Activated naive CD8-positive, alpha-beta T cell treated with anti-CD3 and anti-CD28 coated beads for 36 hours (primary cell): ENCODE data around the gene FOSL1. TPM values are rescaled to one million over a fixed set of nuclear protein-coding genes. Genes with fewer than 3 reads are reported as not detected.

ENCODE experiments used
- DNase-seq: peaks from one replicate; pipeline ENCODE4 v3.0.0; 2021
- H3K27ac Mint-ChIP-seq: one replicate; pipeline ENCODE4 v1.8.0; 2022; ENCODE audit warnings: mild to moderate bottlenecking, moderate library complexity, mixed read lengths
- H3K27me3 Mint-ChIP-seq: one replicate; pipeline ENCODE4 v1.8.0; 2022; ENCODE audit warnings: mild to moderate bottlenecking, mixed read lengths
- H3K36me3 Mint-ChIP-seq: one replicate; pipeline ENCODE4 v1.8.0; 2021; ENCODE audit warnings: mild to moderate bottlenecking, mixed read lengths
- H3K4me1 Mint-ChIP-seq: one replicate; pipeline ENCODE4 v1.8.0; 2021; ENCODE audit warnings: mixed read lengths
- H3K4me3 Mint-ChIP-seq: one replicate; pipeline ENCODE4 v1.8.0; 2022; ENCODE audit warnings: mild to moderate bottlenecking, moderate library complexity, mixed read lengths
- H3K9me3 Mint-ChIP-seq: one replicate; pipeline ENCODE4 v1.8.0; 2022; ENCODE audit warnings: mixed read lengths
- total RNA-seq, 2 experiments: library from RNA; stranded (reverse); gene quantifications; one replicate each; pipeline ENCODE4 v1.2.3, GENCODE V29; 2021

FOSL1 gene
- total RNA-seq, 2 experiments from 2014 or later = 15.8 to 16.0 TPM

- no peaks in the 10 kb centered on the region for H3K36me3 Mint-ChIP-seq
- DNase-seq = no peak
- H3K27ac Mint-ChIP-seq = no peak overlapping the region
- no peak overlapping the region for H3K4me3 Mint-ChIP-seq
- H3K27me3 Mint-ChIP-seq = no peaks in the 10 kb centered on the region
- H3K9me3 Mint-ChIP-seq = no peaks in the 10 kb centered on the region
- H3K4me1 Mint-ChIP-seq = peaks cover 20% of the 10 kb centered on the region
These were observed 15.1 kb upstream of the FOSL1 start for GRCh38 chr11:65915101-65915820.

GRCh38 chr11:65912845-65913244, 12.7 kb upstream of the FOSL1 start:
- Mint-ChIP-seq H3K36me3 (no peaks in the 10 kb centered on the region), H3K9me3 (no peaks in the 10 kb centered on the region), H3K27ac (no peak overlapping the region), H3K4me1 (peaks cover 25% of the 10 kb centered on the region), H3K4me3 (no peak overlapping the region), H3K27me3 (peaks cover 3% of the 10 kb centered on the region)
- DNase-seq = no peak

DNA sequence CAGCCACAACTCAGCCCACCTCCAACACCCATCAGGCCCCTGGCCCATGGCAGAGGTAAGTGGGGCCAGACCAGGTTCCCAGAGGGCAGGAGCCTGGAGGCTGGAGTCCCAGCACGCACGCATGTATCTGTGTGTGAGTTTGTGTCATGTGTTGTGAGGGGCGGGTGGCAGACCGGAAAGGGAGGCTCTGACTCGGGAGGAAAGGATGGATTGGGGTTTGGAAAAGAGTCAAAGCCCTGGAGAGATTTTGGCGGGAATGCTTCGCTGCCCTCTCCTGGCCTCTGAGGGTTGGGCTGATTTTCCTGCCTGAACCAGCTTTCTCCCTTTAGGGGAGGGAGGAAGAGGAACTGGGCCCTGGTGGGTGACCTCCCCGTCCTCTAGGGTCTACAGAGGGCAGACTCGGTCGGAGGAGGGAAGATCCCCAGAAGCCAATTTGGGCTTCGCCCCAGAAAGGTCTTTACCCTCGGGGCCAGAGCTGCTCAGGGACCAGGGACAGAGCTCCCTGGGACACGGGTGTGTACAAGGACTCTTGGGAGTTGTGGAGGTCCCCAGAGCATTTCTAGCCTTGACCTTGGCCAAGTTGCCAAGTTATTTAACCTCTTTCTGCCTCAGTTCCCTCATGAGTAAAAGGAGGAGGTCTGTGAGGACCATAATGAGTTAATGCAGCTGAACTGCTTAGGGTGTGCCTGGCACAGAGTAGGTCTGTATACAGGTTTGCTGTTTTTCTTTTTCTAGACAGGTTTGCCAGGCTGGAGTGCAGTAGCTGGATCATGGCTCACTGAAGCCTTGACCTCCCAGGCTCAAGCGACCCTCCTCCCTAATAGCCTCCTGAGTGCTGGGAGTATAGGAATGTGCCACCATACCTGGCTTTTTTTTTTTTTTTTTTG, 11.7 kb upstream of the FOSL1 start:
- peaks cover 3% of the 10 kb centered on the region for H3K27me3 Mint-ChIP-seq
- no peak for DNase-seq
- no peak overlapping the region for H3K27ac Mint-ChIP-seq
- no peaks in the 10 kb centered on the region for H3K9me3 Mint-ChIP-seq
- H3K4me1 Mint-ChIP-seq = peaks cover 20% of the 10 kb centered on the region
- no peaks in the 10 kb centered on the region for H3K36me3 Mint-ChIP-seq
- H3K4me3 Mint-ChIP-seq = no peak overlapping the region

DNA sequence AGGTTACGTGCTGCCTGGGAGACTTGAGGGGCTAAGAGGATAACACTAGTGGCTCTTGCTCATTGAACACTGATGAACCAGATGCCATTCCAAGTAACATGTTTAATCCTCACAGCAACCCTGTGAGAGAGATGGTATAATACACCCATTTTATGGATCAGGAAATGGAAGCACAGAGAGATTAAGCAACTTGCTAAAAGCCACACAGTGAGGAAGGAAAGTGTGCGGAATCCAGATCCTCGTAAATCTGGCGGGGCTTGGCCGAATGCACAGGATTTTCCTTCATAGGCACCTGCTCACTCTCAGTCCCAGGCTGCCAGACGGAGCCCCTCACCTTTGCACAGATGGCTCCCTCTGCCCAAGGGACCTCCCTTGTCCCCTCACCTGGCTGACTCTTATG, 7.7 kb upstream of the FOSL1 start:
- Mint-ChIP-seq H3K27ac (no peak overlapping the region), H3K9me3 (no peaks in the 10 kb centered on the region), H3K4me3 (no peak overlapping the region), H3K4me1 (peaks cover 5% of the 10 kb centered on the region), H3K36me3 (no peaks in the 10 kb centered on the region), H3K27me3 (peaks cover 7% of the 10 kb centered on the region)
- DNase-seq = no peak

- no peak for DNase-seq
- Mint-ChIP-seq H3K27me3 (peaks cover 10% of the 10 kb centered on the region), H3K4me1 (peaks cover 5% of the 10 kb centered on the region), H3K36me3 (no peaks in the 10 kb centered on the region), H3K9me3 (no peaks in the 10 kb centered on the region), H3K4me3 (no peak overlapping the region), H3K27ac (no peak overlapping the region)
These were observed 6.4 kb upstream of the FOSL1 start for GRCh38 chr11:65906602-65907001.

DNA sequence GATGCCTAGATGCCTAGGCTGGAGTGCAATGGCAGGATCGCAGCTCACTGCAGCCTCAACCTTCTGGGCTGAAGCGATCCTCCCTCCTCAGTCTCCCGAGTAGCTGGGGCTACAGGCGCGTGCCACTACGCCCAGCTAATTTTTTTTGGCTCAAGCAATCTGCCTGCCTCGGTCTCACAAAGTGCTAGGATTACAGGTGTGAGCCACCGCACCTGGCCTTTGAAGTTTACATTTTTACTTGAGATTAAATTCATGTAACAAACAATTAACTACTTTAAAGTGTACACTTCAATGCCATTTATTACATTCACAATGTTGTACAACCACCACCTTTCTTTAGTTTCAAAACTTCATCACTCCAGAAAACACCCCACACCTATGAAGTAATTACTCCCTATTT, 3.5 kb upstream of the FOSL1 start:
- no peak for DNase-seq
- Mint-ChIP-seq H3K9me3 (no peaks in the 10 kb centered on the region), H3K36me3 (peaks cover 3% of the 10 kb centered on the region), H3K27ac (no peak overlapping the region), H3K4me3 (no peak overlapping the region), H3K27me3 (peaks cover 10% of the 10 kb centered on the region), H3K4me1 (peaks cover 2% of the 10 kb centered on the region)

DNA sequence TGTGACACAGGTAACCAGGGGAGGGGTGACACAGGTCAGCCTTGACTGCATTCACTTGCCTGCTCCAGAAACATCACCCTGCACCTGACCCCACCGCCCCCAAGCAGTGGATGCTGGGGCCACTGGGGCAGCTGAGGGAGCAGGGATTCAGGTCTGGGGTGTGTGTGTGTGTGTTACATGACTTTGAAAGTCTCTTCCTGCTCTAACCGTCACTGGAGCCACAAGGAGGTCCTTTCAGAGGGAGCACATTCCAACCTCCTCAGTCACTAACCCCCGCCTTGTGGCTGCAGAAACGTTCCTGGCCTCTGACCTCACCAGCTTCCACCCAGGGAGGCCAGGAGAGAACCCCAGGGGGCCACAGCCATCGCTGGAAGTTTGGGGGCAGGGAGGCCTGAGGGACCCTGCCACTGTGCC, 2.9 kb upstream of the FOSL1 start:
- Mint-ChIP-seq H3K4me3 (no peak overlapping the region), H3K27me3 (peaks cover 7% of the 10 kb centered on the region), H3K4me1 (peaks cover 2% of the 10 kb centered on the region), H3K9me3 (no peaks in the 10 kb centered on the region), H3K36me3 (peaks cover 5% of the 10 kb centered on the region), H3K27ac (no peak overlapping the region)
- DNase-seq = no peak

- Mint-ChIP-seq H3K36me3 (peaks cover 13% of the 10 kb centered on the region), H3K9me3 (no peaks in the 10 kb centered on the region), H3K27me3 (peaks cover 3% of the 10 kb centered on the region), H3K27ac (no peak overlapping the region), H3K4me3 (no peak overlapping the region), H3K4me1 (peaks cover 19% of the 10 kb centered on the region)
- DNase-seq = no peak
These were observed 652 bp upstream of the FOSL1 start for GRCh38 chr11:65900899-65901180.

DNA sequence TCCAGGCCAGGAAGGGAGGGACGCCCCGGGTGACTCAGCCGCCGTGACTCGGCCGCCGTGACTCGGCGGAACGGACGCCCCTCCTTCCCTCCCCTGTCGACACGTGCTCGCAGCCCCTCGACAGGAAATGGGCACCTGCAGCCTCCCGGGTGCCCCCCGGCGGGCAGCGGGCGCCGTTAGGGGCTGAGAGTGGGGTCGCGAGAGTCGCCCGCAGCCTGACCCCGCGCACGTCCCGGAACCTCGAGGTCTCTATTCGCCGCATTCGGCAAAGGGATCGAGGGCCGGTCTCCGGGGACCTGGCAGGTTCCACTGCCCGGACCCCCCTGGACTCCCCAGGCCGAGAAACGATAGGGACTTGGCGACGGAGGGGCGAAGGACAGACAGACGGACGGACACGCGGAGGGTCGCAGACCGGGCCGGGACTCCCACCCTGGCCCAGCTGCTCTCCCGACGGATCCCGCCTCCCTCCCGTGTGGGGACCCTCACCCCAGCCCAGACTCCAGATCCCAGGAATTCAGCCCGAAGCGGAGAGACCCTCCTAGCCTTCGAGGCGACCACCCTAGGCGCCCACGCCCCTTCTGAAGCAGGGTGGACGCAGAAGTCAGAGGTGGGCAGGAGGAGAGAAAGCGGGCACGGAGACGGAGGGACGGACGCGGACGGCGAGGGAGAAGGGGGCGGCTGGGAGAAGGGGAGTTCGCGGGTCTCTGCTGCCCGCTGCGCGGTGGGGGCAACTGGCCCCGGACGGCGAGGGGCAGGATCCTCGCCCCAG, 648 bp downstream of the FOSL1 start:
- H3K27ac Mint-ChIP-seq = peak overlapping the region; percentile 89
- peaks cover 27% of the 10 kb centered on the region for H3K4me1 Mint-ChIP-seq
- peak overlapping the region; percentile 94 for H3K4me3 Mint-ChIP-seq
- peak; percentile 86 for DNase-seq
- H3K36me3 Mint-ChIP-seq = peaks cover 22% of the 10 kb centered on the region
- H3K9me3 Mint-ChIP-seq = no peaks in the 10 kb centered on the region
- H3K27me3 Mint-ChIP-seq = peaks cover 3% of the 10 kb centered on the region

DNA sequence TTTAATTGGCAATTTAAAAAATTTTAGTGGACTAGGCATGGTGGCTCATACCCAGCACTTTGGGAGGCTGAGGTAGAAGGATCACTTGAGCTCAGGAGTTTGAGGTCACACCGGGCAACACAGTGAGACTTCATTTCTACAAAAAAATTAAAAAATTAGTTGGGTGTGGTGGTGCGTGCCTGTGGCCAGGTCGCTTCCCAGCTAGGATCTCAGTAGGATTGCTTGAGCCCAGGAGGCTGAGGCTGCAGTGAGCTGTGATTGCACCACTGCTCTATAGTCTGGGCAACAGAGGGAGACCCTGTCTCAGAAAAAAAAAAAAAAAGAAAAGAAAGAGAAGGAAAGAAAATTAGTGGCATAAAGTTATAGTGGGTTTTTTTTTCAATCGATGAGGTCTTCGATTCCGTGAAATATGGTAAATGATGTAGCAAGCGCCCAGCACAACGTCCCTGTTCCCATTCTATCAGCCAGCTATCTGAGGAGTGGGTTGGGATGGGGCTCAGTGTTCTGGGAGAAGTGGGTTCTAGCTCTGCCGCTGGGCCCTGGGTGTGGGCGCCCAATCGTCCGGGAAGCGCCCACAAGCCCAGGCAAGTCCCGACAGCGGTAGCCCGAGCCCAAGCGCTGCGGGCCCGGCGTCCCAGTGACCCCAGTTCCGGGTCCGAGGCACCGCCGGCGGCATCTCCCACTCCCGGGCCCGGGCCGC, 1.4 kb downstream of the FOSL1 start:
- Mint-ChIP-seq H3K27ac (peak overlapping the region; percentile 91), H3K27me3 (peaks cover 3% of the 10 kb centered on the region), H3K4me1 (peaks cover 32% of the 10 kb centered on the region)

GRCh38 chr11:65897020-65897471, 3.1 kb downstream of the FOSL1 start:
- Mint-ChIP-seq H3K4me3 (no peak overlapping the region), H3K4me1 (peaks cover 47% of the 10 kb centered on the region), H3K27me3 (peaks cover 6% of the 10 kb centered on the region), H3K9me3 (no peaks in the 10 kb centered on the region), H3K27ac (no peak overlapping the region), H3K36me3 (peaks cover 37% of the 10 kb centered on the region)
- DNase-seq = no peak

More for the DNA sequence above, 1.4 kb downstream of the FOSL1 start:
- peak overlapping the region; percentile 94 for H3K4me3 Mint-ChIP-seq
- peaks cover 28% of the 10 kb centered on the region for H3K36me3 Mint-ChIP-seq
- no peak for DNase-seq
- H3K9me3 Mint-ChIP-seq = no peaks in the 10 kb centered on the region

- H3K36me3 Mint-ChIP-seq = peaks cover 42% of the 10 kb centered on the region
- H3K27me3 Mint-ChIP-seq = peaks cover 3% of the 10 kb centered on the region
- no peak overlapping the region for H3K27ac Mint-ChIP-seq
- H3K4me3 Mint-ChIP-seq = no peak overlapping the region
- H3K4me1 Mint-ChIP-seq = peaks cover 49% of the 10 kb centered on the region
- no peak for DNase-seq
- H3K9me3 Mint-ChIP-seq = no peaks in the 10 kb centered on the region
These were observed 3.9 kb downstream of the FOSL1 start for GRCh38 chr11:65896034-65896999.

DNA sequence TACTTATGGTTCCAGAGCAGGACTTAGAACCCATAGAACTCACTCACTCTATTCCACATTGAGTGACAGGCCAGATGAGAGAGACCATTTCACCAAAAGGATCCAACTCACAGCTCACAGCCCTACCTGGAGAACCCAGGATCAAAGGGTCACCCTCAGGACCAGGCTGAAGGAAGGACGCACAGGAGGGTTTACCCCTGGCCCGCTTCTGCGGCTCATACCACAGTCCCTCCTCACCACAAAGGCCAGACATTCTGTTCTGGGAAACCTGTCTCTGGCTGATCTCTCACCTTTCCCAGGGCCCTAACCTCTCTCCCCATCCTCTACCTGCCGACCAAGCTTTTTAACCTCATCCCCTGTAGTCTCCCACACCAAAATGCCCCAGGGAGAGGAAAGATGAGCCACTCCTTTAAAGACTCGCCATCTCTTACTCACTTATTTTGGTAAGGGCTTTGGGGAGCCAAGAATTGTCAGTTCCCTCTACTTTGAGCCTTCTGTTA, 4.7 kb downstream of the FOSL1 start:
- H3K27me3 Mint-ChIP-seq = peaks cover 3% of the 10 kb centered on the region
- peaks cover 42% of the 10 kb centered on the region for H3K36me3 Mint-ChIP-seq
- DNase-seq = no peak
- H3K27ac Mint-ChIP-seq = peak overlapping the region; percentile 70
- H3K9me3 Mint-ChIP-seq = no peaks in the 10 kb centered on the region
- H3K4me1 Mint-ChIP-seq = peaks cover 48% of the 10 kb centered on the region
- H3K4me3 Mint-ChIP-seq = peak overlapping the region; percentile 22
